Renal pelvis (tissue), 4 donors: ENCODE data around the gene PC. TPM values are rescaled to one million over a fixed set of nuclear protein-coding genes. Genes with fewer than 3 reads are reported as not detected.
"Not testable (repeated sequence)": the region's sequence is repeated elsewhere in the genome, so short reads cannot be mapped to it uniquely, and the experiment has no call there.

Experiments
- DNase-seq: peaks from one replicate; pipeline ENCODE4 v3.0.0-alpha.2; 2013
- polyA plus RNA-seq, 3 donors: library from polyadenylated mRNA; unstranded; fragments of 120-200 nt; gene quantifications; one replicate each; pipeline ENCODE4 v1.2.1, GENCODE V29; 2013; ENCODE audit not compliant: insufficient read length in 3 of 3

PC gene
- polyA plus RNA-seq, 3 donors = 56.3 to 61.7 (median 56.8) TPM

- no peak for DNase-seq
Measured at GRCh38 chr11:66845143-66845875, 112.9 kb downstream of the PC start.

- DNase-seq = no peak
Measured at GRCh38 chr11:66844496-66845142, 113.6 kb downstream of the PC start.

- no peak for DNase-seq
Measured at GRCh38 chr11:66843776-66844495, 114.2 kb downstream of the PC start.

GRCh38 chr11:66842896-66843775 lies 115.0 kb downstream of the PC start, which contains the start of gene RCE1:
RCE1 (plus strand) TSS chr11:66843441; CDS start chr11:66843456, 15 bp downstream.
- peak; percentile 92 for DNase-seq

- no peak for DNase-seq
Measured at GRCh38 chr11:66842501-66842895, 115.7 kb downstream of the PC start.

- no peak for DNase-seq
Measured at GRCh38 chr11:66841861-66842260, 116.3 kb downstream of the PC start.

GRCh38 chr11:66840317-66841091 lies 117.7 kb downstream of the PC start:
- DNase-seq = no peak

- no peak for DNase-seq
Measured at GRCh38 chr11:66835768-66836405, 122.3 kb downstream of the PC start.

GRCh38 chr11:66834943-66835342 lies 123.2 kb downstream of the PC start:
- DNase-seq = no peak

- no peak for DNase-seq
Measured at GRCh38 chr11:66834539-66834845, 123.7 kb downstream of the PC start.

- not testable (repeated sequence) for DNase-seq
Measured at GRCh38 chr11:66824573-66824972, 133.6 kb downstream of the PC start.

GRCh38 chr11:66823700-66824099 lies 134.5 kb downstream of the PC start:
- no peak for DNase-seq

GRCh38 chr11:66820901-66821300 lies 137.3 kb downstream of the PC start:
- DNase-seq = no peak

GRCh38 chr11:66820381-66820780 lies 137.8 kb downstream of the PC start:
- DNase-seq = no peak

GRCh38 chr11:66818231-66818955 lies 139.8 kb downstream of the PC start:
- DNase-seq = no peak

- DNase-seq = no peak
Measured at GRCh38 chr11:66815646-66816045, 142.5 kb downstream of the PC start.

GRCh38 chr11:66814678-66815077 lies 143.5 kb downstream of the PC start:
- no peak for DNase-seq

GRCh38 chr11:66810576-66811185 lies 147.5 kb downstream of the PC start:
- no peak for DNase-seq

GRCh38 chr11:66809592-66809991 lies 148.6 kb downstream of the PC start:
- DNase-seq = no peak
